Activated T-cell treated with anti-CD3 and anti-CD28 coated beads for 24 hours (primary cell): ENCODE results near the gene POR.

Source experiments
- DNase-seq: peaks from one replicate; pipeline ENCODE4 v3.0.0-alpha.2; 2020; ENCODE audit warnings: low read depth

Gene POR

GRCh38 chr7:75979759-75980429 lies 64.9 kb downstream of the POR start:
- DNase-seq: no peak

GRCh38 chr7:75980430-75981202 lies 65.7 kb downstream of the POR start:
- DNase-seq: no peak

GRCh38 chr7:75981203-75981452 lies 66.2 kb downstream of the POR start:
- no peak for DNase-seq

- no peak for DNase-seq
Measured at GRCh38 chr7:75981453-75982305, 66.7 kb downstream of the POR start.

GRCh38 chr7:75982306-75983064 lies 67.5 kb downstream of the POR start:
- DNase-seq: no peak

- DNase-seq: no peak
Measured at GRCh38 chr7:75983471-75984129, 68.6 kb downstream of the POR start.

GRCh38 chr7:75984130-75985008 lies 69.4 kb downstream of the POR start:
- DNase-seq: no peak

- no peak for DNase-seq
Measured at GRCh38 chr7:75985009-75985517, 70.1 kb downstream of the POR start.

- no peak for DNase-seq
Measured at GRCh38 chr7:75985518-75986146, 70.7 kb downstream of the POR start.

- no peak for DNase-seq
Measured at GRCh38 chr7:75986147-75986781, 71.3 kb downstream of the POR start.

- DNase-seq: no peak
Measured at GRCh38 chr7:75987026-75987804, 72.3 kb downstream of the POR start.

- no peak for DNase-seq
Measured at GRCh38 chr7:75987805-75988567, 73.0 kb downstream of the POR start.

- no peak for DNase-seq
Measured at GRCh38 chr7:75988568-75989499, 73.9 kb downstream of the POR start.

- no peak for DNase-seq
Measured at GRCh38 chr7:75989500-75990388, 74.8 kb downstream of the POR start.

- no peak for DNase-seq
Measured at GRCh38 chr7:75991531-75992082, 76.7 kb downstream of the POR start.
